HG02571 (cell line): Measurements from ENCODE around the gene LGALSL.

ENCODE experiments used
- ATAC-seq: cut with Tn5 transposase; IDR thresholded peaks from one replicate; pipeline ENCODE4 v1.9.1; 2021; ENCODE audit warnings: mild to moderate bottlenecking, moderate library complexity; ENCODE audit not compliant: unreplicated experiment

LGALSL gene

GRCh38 chr2:64453770-64454385 lies at the start of gene LGALSL:
Gene LGALSL, plus strand, starts transcription at chr2:64454162. Its CDS starts 384 bp downstream, at chr2:64454546.
- peak; percentile 75 for ATAC-seq

DNA sequence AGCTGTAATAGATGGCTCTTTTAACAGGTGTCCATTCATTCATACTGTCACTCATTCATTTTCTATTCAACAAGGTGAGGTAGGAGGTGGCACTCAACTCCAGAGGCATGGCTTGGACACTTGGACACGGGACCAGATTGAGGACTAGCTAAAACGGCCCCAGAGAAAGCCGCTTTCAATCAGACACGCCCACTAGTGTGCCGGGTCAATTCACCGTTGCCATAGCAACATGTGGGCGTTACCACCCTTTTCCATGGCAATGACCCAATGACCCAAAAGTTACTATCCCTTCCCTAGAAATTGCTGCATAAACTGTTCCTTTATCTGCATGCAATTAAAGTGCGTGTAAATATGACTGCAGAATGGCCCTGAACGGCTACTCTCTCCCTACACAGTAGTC lies 49.2 kb upstream of the LGALSL start:
- no peak for ATAC-seq

DNA sequence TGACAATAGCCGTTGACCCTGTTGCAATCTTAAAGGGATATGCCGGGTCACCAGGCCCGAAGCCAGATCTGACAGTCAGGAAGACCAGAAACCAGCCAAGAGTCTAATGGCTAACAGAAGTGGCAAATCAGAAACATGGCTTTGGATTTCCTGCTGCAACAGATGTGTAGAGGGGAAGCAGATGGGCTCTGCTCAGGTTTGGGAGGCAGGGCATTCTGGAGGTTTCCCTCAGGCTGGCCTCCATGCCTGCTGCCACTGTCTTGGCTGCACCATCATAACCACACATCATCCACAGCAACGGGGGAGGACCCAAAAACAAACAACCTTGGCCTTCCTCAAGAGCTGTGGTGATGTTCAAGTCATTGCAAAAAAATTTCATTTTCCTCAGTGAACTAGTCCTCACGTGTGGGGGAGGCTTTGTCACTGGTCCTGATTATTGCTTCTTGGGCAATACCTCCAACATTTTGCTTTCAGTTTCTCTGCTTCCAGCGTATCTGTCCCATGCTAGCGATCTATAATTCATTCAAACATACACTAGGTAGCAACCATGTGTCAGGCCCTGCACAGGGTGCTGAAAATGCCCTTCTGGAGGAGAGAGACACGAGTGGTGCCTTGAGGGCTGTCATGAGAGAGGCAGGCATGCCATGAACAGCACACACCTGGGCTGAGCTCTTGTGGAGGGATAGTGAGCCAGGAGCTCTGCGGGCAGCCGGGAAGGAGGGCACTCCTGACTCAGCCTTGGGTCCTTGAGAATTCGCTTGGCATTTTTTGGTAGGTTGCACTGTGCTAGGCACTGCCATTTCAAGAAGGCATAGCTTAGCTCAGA lies 48.2 kb upstream of the LGALSL start:
- ATAC-seq: no peak

DNA sequence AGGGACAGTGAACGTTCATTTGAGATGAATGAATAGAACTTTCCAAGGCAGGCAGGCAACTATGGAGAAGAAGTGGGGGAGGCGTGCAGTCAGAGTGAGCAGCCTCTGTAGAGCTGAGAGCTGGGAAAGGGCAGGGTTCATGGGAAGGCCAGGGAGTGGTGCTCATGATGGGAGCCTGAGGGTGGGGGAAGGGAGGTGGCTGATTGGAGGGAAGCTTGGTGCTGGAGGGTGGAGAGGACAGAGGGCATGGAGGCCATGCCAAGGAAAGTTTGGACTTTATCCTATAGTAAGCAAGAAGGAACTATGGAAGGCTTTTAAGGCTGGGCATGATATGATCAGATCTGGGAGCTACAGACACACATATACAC lies 47.6 kb upstream of the LGALSL start:
- no peak for ATAC-seq

DNA sequence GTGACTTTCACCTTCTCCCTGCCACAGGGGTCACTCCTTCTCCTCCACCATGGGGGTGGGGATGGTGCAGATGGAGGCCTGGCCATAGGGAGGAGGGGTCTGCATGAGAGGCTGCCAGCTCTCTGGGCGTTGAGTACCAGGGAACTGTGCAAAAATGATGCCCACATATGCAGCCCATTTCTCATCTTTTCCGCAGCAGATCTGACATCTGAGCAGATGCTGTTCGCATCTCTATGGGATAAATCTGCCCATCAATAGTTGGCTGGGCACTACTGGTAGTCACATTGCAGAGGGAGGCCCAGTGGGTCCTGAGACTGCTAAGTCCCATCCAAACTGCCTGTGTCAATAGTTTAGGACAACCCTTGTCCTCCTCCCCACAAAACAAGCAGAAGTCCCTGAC lies 45.9 kb upstream of the LGALSL start:
- no peak for ATAC-seq

- ATAC-seq: no peak
Measured at GRCh38 chr2:64410671-64411070, 43.3 kb upstream of the LGALSL start.

GRCh38 chr2:64412671-64413070 lies 41.3 kb upstream of the LGALSL start:
- ATAC-seq: no peak

GRCh38 chr2:64414736-64415435 lies 39.1 kb upstream of the LGALSL start:
- no peak for ATAC-seq

DNA sequence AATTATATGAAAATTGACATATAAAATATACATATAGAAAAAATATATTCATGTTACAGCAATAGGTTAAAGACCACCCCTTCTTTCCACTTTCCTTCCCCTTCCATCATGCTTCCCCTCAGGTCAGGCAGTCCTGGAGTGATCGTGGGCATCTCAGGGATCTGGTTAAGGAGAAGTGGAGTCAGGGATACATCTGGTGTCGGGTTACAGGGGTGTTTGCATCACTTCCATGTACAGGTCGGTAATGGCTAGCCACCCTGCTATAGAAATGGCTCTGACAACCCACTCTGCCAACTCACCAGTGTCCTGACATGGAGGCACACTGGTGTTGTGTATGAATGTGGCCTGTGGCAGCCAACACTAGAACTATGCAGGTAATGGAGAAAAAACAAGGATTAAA lies 36.3 kb upstream of the LGALSL start:
- no peak for ATAC-seq

DNA sequence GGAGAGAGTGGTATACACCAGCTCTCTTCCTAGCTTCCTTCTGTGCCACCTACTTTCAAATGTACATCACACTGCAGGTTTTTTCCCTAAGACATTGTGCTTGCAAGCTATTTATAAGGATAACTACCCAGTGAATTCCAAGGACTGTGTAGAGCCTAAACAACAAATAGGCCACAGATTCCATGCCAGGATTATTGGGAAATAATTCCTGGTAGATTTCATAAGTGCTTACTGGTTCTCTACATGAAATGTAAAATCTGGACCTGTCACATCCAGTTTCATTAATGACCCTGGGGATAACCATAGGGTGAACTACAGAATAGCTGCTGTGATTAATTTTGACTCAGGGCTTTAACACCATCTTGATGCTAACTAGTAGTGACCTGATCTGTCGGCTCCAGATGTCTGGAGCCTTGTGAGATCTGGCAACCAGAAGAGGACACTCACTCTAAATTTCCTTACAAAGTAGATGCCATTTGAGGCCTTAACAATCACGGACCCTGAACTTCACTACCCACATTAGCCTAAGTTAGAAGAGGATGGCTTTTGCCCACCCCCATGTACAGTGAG lies 34.3 kb upstream of the LGALSL start:
- no peak for ATAC-seq

DNA sequence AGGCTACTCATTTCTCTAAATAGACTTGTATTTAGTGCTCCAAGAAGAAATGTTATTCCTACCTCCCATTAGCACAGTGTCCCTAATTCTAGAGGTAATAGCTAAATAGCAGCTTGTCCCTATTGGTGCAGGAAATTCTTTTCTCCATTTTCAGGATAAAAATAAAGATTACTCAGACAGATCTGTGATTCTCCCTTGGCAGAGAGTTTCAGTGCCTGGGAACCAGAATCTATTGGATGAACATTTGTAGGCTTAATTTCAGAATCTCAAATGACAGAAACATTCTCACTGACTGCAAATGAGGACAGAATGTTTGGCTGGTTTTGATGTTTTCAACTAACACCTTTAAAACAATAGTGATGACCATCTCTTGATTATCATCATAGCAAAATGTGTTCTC lies 33.3 kb upstream of the LGALSL start:
- ATAC-seq: no peak

DNA sequence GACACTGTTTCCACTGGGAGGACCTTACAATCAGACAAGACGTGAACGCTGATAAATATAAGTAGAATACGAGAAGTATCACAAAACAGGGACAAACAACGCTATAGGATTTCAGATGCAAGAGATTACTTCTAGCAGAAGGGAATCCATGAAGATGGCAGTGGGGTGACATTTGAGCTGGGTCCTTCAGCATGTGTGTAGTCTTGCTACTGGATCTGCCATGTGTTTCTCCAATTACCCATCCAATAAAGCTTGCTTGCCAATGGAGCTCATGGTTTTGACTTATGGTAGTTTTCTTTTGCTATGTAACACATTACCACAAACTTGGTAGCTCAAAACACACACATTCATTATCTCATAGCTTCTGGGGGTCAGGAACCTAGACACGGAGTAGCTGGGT lies 32.8 kb upstream of the LGALSL start:
- no peak for ATAC-seq

DNA sequence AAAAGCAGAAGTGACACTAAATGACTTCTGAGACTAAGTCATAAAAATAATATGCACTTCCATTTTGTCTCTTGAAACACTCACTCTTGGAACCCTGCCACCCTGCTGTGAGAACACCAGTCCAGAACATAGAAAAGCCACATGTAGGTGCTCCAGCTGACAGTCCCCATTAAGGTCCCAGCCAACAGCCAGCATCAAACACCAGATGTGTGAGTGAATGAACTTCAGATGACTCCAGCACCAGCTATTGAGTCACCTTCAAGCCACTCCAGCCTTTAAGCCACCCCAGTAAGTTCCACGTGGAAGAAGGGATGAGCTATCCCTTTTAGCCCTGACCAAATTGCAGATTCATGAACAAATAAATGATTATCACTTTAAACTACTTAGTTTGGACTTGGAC lies 31.5 kb upstream of the LGALSL start:
- no peak for ATAC-seq

DNA sequence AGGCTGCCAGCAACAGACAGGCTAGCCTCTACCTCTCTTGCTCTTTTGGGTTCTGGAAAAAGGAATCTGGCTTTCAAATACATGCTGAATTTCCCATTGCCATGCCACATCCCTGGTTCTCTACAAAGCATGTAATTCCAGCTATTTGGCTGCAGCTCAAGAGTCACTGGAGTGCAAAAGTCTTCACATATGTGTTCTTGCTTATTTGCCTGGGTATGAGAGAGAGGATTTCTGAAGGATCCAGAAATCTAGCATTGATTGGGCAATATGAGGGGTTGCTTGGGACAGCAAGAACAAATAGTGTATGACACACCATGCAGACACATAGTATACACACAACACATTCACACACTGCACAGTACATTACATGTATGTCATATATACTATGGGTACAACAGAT lies 30.7 kb upstream of the LGALSL start:
- ATAC-seq: no peak

DNA sequence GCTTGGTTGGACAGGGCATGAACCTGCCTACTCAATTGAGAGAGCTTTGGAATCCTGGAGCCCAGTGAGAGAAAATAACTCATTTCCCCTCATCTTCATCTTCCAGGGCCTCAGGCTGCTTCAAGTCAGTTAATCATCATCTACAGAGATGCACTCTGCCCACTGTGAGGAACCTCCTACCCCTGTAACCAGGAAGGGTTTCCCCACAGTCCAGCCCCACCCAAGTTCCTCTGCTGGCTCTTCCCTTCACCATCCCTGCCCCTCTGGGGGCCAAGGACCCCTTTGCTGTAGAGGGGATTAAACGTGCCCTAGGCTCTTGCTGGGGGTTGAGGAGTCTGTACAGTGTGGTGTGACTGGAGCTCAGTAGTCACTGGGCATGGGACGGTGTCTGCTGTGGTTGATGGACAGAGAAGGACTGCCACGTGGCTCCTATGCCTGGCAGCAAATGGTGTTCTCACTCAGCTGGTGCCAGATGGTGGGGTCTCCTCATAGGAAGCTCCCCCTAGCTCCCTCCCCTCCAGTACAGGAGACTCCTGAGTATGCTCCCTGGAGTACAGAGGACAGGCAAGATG lies 29.5 kb upstream of the LGALSL start:
- no peak for ATAC-seq

- ATAC-seq: no peak
Measured at GRCh38 chr2:64426183-64426952, 27.6 kb upstream of the LGALSL start.

- no peak for ATAC-seq
Measured at GRCh38 chr2:64434039-64434657, 19.8 kb upstream of the LGALSL start.

GRCh38 chr2:64437883-64438282 lies 16.1 kb upstream of the LGALSL start:
- ATAC-seq: no peak

GRCh38 chr2:64439194-64439593 lies 14.8 kb upstream of the LGALSL start:
- no peak for ATAC-seq

- ATAC-seq: no peak
Measured at GRCh38 chr2:64440843-64441242, 13.1 kb upstream of the LGALSL start.
